ENCODE data around the gene RBBP7.

DNA sequence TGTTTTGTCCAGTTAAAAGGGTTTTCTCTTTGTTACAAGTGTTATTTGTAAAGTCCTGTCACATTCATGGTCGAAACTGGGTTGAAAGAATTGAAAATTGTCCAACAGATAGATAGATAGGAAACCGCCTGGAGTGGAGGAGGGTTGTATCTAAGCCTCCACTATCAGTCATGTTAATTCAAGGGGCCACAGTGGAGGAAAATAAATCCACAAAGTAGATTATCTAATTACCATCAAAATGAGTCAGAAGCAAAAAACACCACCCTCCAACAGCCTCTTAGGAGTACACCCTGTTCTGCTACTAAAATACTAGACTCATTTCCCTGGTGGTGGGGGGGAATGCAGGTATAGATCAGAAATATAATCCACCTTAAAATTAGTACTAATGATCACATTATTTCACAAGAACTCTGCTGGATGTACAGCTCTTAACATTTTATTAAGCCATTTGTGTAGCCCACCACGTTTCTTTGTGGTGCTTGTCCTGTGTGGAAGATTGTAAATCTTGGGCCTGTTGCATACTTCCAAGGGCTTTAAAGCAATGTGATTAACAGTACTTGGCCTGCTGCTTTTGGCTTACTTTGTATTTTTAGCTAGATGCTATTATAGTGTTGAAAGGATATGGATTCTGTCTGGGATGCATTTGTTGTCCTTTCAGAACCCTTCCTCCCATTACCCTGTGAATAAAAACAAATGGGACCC, 26.8 kb downstream of the RBBP7 start:
- TF ChIP-seq, protein P1, sequence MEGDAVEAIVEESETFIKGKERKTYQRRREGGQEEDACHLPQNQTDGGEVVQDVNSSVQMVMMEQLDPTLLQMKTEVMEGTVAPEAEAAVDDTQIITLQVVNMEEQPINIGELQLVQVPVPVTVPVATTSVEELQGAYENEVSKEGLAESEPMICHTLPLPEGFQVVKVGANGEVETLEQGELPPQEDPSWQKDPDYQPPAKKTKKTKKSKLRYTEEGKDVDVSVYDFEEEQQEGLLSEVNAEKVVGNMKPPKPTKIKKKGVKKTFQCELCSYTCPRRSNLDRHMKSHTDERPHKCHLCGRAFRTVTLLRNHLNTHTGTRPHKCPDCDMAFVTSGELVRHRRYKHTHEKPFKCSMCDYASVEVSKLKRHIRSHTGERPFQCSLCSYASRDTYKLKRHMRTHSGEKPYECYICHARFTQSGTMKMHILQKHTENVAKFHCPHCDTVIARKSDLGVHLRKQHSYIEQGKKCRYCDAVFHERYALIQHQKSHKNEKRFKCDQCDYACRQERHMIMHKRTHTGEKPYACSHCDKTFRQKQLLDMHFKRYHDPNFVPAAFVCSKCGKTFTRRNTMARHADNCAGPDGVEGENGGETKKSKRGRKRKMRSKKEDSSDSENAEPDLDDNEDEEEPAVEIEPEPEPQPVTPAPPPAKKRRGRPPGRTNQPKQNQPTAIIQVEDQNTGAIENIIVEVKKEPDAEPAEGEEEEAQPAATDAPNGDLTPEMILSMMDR (IDR thresholded peaks at IDR 0.05; ENCODE audit: control extremely low read depth in 1 of 3, insufficient read depth in 1 of 3, low read depth in 1 of 3, low read length in 3 of 3) = no peak
- TF ChIP-seq KDM5A (IDR thresholded peaks at IDR 0.05; ENCODE audit: low read length) (no peak), POLR2A (IDR thresholded peaks at IDR 0.05; ENCODE audit: control extremely low read depth in 1 of 2, low read depth in 2 of 2, low read length in 2 of 2) (no peak), CHD1 (IDR thresholded peaks at IDR 0.05; ENCODE audit: low read depth, low read length) (no peak), SP1 (IDR thresholded peaks at IDR 0.05; ENCODE audit: low read depth, low read length) (no peak), FOSL1 (IDR thresholded peaks at IDR 0.05; ENCODE audit: insufficient read depth, low read depth, low read length) (no peak)
- TF ChIP-seq, protein P2, sequence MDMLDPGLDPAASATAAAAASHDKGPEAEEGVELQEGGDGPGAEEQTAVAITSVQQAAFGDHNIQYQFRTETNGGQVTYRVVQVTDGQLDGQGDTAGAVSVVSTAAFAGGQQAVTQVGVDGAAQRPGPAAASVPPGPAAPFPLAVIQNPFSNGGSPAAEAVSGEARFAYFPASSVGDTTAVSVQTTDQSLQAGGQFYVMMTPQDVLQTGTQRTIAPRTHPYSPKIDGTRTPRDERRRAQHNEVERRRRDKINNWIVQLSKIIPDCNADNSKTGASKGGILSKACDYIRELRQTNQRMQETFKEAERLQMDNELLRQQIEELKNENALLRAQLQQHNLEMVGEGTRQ (IDR thresholded peaks at IDR 0.05; ENCODE audit: low read length) = no peak

All from H1 (cell line).